ENCODE results near the gene PRXL2B.
"Not testable (repeated sequence)": the region's sequence is repeated elsewhere in the genome, so short reads cannot be mapped to it uniquely, and the experiment has no call there.

The PRXL2B gene

GRCh38 chr1:2551544-2551943 is 35.0 kb upstream of the PRXL2B start:
- not testable (repeated sequence) for ATAC-seq

GRCh38 chr1:2552189-2552588 is 34.4 kb upstream of the PRXL2B start:
- ATAC-seq = no peak

- not testable (repeated sequence) for ATAC-seq
Measured at GRCh38 chr1:2553076-2553475, 33.5 kb upstream of the PRXL2B start.

- no peak for ATAC-seq
Measured at GRCh38 chr1:2553871-2554620, 32.5 kb upstream of the PRXL2B start.

DNA sequence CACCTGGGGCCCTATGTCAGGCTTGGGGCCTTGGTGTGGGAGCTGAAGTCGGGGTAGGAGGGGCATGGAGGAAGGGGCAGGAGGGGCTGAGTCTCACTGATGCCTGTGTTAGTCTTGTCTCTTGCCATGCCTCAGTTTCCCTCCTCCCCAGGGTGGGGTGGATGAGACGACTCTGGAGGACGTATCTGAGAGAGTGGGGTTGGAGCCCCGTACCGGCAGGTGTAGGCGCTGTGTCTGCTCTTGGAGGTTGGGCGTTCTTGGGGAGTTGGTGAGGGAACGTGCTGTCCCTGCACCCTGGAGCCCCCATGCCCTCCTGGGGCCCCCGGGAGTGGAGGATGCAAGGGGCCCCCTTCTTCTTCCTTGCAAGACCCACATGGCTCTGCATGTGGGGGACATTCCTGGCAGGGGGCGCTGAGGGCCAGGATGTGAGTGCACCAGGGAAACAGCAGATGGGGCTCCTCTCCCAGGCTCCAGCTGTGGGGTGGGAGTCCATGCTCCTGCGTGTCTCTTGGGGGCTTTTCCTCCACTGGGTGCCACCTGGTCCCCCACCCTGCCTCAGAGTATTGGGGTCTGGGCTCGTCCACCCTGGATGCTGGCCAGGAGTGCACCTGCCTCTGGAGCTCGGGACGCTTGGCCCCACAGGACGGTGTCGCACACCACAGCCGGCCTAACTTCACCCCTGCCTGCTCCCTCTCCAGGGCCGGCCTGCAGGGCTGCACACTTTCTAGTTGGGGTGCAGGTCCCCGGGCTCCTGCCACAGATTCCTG is 31.8 kb upstream of the PRXL2B start:
- ATAC-seq = no peak

- ATAC-seq = peak; percentile 64 to 66
Measured at GRCh38 chr1:2555634-2556276, 30.8 kb upstream of the PRXL2B start.

DNA sequence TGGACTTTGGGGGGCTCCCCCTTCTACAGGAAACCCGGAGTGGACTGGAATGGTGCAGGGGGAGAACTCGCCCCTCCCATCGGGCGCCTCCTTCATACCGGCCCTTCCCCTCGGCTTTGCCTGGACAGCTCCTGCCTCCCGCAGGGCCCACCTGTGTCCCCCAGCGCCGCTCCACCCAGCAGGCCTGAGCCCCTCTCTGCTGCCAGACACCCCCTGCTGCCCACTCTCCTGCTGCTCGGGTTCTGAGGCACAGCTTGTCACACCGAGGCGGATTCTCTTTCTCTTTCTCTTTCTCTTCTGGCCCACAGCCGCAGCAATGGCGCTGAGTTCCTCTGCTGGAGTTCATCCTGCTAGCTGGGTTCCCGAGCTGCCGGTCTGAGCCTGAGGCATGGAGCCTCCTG is 30.3 kb upstream of the PRXL2B start, which contains the start of gene TNFRSF14:
Gene TNFRSF14, plus strand, starts transcription at position 95 of the 401 bp plus-strand sequence. Its CDS starts 294 bp downstream, at position 389.
- ATAC-seq = peak; percentile 81 to 84

- ATAC-seq = peak; percentile 2 to 7
Measured at GRCh38 chr1:2556678-2557481, 29.7 kb upstream of the PRXL2B start.

DNA sequence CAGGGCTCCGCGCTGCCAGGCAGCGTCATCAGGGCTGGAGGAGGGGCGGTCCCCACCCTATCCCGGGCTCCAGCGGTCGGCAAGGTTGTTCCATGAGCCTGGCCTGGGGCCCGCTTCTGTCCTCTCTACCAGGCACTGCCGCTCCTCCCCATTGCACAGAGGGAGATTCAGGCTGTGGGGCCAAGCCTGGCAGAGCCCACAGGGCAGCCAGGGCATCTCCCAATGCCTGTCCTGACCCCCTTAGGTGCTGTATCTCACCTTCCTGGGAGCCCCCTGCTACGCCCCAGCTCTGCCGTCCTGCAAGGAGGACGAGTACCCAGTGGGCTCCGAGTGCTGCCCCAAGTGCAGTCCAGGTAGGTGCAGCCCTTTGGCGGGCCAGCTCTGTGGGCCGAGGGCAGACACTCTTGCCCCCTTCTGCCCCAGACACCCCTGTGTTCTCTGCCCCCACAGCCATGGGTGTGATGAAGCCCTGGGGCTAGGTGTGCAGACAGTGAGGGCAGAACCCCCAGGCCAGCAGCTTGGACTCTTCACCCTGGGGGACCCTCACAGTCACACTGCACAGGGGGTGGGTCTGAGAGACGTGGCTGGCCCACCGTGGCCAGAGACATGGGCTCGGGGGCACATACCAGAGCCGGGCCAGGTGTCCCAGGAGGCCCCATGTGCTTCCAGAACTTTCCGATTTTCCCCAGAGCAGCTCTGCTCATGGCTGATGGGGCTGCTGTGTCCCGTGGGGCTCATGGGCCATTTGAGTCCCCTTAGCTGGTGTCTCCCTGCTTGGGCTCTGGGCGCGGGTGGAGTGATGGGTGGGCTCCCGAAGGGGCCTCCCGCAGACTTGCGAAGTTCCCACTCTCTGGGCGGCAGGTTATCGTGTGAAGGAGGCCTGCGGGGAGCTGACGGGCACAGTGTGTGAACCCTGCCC is 28.8 kb upstream of the PRXL2B start:
- ATAC-seq = no peak

DNA sequence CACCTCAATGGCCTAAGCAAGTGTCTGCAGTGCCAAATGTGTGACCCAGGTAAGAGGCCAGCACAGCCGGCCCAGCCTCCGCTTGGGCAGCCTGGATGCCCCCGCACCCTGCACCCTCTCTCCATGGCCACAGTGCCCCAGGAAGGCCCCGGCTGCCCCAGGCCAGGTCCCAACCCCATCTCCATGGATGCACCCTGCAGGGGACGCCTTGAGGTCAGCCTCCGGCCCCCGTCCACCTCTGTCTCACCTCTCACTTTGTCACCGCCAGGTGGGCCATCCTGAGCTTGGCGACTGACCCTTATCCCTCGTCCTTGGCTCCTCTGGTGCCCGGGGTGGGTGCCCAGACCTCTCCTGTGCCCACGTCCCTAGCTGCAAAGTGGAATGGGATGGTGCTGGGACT is 28.2 kb upstream of the PRXL2B start:
- ATAC-seq = no peak

- ATAC-seq = no peak
Measured at GRCh38 chr1:2558861-2559260, 27.7 kb upstream of the PRXL2B start.

DNA sequence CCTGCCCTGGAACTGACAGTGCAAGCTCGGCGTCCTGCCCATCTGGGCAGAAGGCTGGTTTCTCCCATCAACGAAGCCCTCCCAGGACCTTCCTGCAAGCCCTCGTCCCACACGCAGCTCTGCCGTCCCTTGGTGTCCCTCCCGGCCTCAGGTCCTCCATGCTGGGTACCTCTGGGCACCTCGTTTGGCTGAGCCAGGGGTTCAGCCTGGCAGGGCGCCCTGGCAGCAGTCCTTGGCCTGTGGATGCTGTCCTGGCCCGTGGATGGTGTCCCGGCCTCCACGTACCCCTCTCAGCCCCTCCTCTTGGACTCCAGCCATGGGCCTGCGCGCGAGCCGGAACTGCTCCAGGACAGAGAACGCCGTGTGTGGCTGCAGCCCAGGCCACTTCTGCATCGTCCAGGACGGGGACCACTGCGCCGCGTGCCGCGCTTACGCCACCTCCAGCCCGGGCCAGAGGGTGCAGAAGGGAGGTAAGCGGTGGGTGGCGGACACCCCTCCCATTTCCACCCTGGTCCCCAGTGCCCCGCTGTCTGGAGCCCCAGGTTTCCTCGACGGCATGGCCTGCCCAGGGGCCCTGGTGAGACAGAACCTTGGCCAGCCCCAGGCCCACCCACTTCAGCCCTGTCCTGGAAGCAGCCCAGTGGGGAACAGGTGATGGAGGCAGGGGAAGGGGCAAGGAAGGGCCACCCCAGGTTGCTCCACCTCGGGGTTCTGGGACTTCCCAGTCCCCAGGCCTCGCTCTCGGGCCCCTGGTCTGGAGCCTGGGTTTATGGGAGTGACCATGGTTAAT is 26.9 kb upstream of the PRXL2B start:
- no peak for ATAC-seq

- no peak for ATAC-seq
Measured at GRCh38 chr1:2560299-2561073, 26.1 kb upstream of the PRXL2B start.

DNA sequence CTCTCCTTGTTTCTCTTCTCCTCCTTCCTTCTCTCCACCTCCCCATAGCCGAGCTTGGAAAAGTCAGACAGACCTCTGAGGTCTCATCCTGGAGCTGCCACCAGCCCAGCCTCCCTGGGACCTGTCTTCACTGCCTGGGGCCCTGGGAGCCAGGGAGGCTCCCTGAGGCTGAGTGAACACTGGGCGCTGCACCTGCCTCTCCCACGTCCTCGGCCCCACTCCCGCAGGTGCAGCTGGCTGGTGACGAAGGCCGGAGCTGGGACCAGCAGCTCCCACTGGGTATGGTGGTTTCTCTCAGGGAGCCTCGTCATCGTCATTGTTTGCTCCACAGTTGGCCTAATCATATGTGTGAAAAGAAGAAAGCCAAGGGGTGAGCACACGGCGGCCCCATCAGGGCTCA is 25.1 kb upstream of the PRXL2B start:
- ATAC-seq = no peak

GRCh38 chr1:2561898-2562895 is 24.4 kb upstream of the PRXL2B start:
- peak; percentile 35 to 58 for ATAC-seq

DNA sequence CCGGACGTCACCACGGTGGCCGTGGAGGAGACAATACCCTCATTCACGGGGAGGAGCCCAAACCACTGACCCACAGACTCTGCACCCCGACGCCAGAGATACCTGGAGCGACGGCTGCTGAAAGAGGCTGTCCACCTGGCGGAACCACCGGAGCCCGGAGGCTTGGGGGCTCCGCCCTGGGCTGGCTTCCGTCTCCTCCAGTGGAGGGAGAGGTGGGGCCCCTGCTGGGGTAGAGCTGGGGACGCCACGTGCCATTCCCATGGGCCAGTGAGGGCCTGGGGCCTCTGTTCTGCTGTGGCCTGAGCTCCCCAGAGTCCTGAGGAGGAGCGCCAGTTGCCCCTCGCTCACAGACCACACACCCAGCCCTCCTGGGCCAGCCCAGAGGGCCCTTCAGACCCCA is 23.4 kb upstream of the PRXL2B start:
- no peak for ATAC-seq

GRCh38 chr1:2564006-2564814 is 22.4 kb upstream of the PRXL2B start:
- ATAC-seq = no peak
